Stimulated activated CD8-positive, alpha-beta memory T cell treated with anti-CD3 and anti-CD28 coated beads, Interleukin-4, amount 100 ng/mL, for 24 hours (primary cell): ENCODE measurements around the gene TMEM123.

ENCODE experiments used
- DNase-seq: peaks from one replicate; pipeline ENCODE4 v3.0.0-alpha.2; 2020; ENCODE audit warnings: low read depth

The TMEM123 gene

GRCh38 chr11:102359372-102359771 is 93.2 kb downstream of the TMEM123 start:
- DNase-seq, result no peak

GRCh38 chr11:102357116-102357515 is 95.4 kb downstream of the TMEM123 start:
- no peak for DNase-seq

GRCh38 chr11:102347462-102348370 is 104.8 kb downstream of the TMEM123 start:
- no peak for DNase-seq

GRCh38 chr11:102346748-102347461 is 105.7 kb downstream of the TMEM123 start, which contains the start of gene BIRC2:
Gene BIRC2 (plus strand): TSS chr11:102347214. CDS start chr11:102349855, 2,641 bp downstream.
- DNase-seq, result peak; percentile 92

- no peak for DNase-seq
These were observed 106.2 kb downstream of the TMEM123 start for GRCh38 chr11:102346456-102346747.
